GM21526 (cell line): Measurements from ENCODE around the gene ARFIP1.
"Not testable (repeated sequence)": the region's sequence is repeated elsewhere in the genome, so short reads cannot be mapped to it uniquely, and the experiment has no call there.

ENCODE experiments used
- ATAC-seq: cut with Tn5 transposase; IDR thresholded peaks from one replicate; pipeline ENCODE4 v1.9.1; 2021; ENCODE audit warnings: moderate library complexity; ENCODE audit not compliant: unreplicated experiment, low FRiP score

ARFIP1 gene

GRCh38 chr4:152836936-152837335 is 57.2 kb downstream of the ARFIP1 start:
- ATAC-seq, result no peak

- ATAC-seq, result not testable (repeated sequence)
Observed at GRCh38 chr4:152839729-152840128, 60.0 kb downstream of the ARFIP1 start.

GRCh38 chr4:152843481-152844090 is 63.8 kb downstream of the ARFIP1 start:
- no peak for ATAC-seq

- no peak for ATAC-seq
Observed at GRCh38 chr4:152847376-152847775, 67.6 kb downstream of the ARFIP1 start.

GRCh38 chr4:152848508-152848907 is 68.8 kb downstream of the ARFIP1 start:
- ATAC-seq, result no peak

- no peak for ATAC-seq
Observed at GRCh38 chr4:152849350-152849749, 69.6 kb downstream of the ARFIP1 start.

GRCh38 chr4:152850377-152850776 is 70.6 kb downstream of the ARFIP1 start:
- no peak for ATAC-seq

GRCh38 chr4:152851226-152851625 is 71.5 kb downstream of the ARFIP1 start:
- ATAC-seq, result no peak

- no peak for ATAC-seq
Observed at GRCh38 chr4:152853293-152853692, 73.5 kb downstream of the ARFIP1 start.

GRCh38 chr4:152854016-152854415 is 74.3 kb downstream of the ARFIP1 start:
- not testable (repeated sequence) for ATAC-seq

GRCh38 chr4:152856960-152857359 is 77.2 kb downstream of the ARFIP1 start:
- ATAC-seq, result no peak

GRCh38 chr4:152858934-152859333 is 79.2 kb downstream of the ARFIP1 start:
- no peak for ATAC-seq

- no peak for ATAC-seq
Observed at GRCh38 chr4:152860046-152860445, 80.3 kb downstream of the ARFIP1 start.

- ATAC-seq, result no peak
Observed at GRCh38 chr4:152862608-152863007, 82.9 kb downstream of the ARFIP1 start.

- no peak for ATAC-seq
Observed at GRCh38 chr4:152864361-152864760, 84.6 kb downstream of the ARFIP1 start.

- not testable (repeated sequence) for ATAC-seq
Observed at GRCh38 chr4:152866432-152866993, 86.8 kb downstream of the ARFIP1 start.

- ATAC-seq, result no peak
Observed at GRCh38 chr4:152870606-152871005, 90.9 kb downstream of the ARFIP1 start.

- ATAC-seq, result no peak
Observed at GRCh38 chr4:152875261-152875660, 95.5 kb downstream of the ARFIP1 start.

GRCh38 chr4:152877868-152878267 is 98.1 kb downstream of the ARFIP1 start:
- ATAC-seq, result no peak

- ATAC-seq, result no peak
Observed at GRCh38 chr4:152880263-152880662, 100.5 kb downstream of the ARFIP1 start.

- no peak for ATAC-seq
Observed at GRCh38 chr4:152881974-152882373, 102.2 kb downstream of the ARFIP1 start.

- ATAC-seq, result no peak
Observed at GRCh38 chr4:152885185-152885584, 105.4 kb downstream of the ARFIP1 start.

GRCh38 chr4:152886201-152886600 is 106.4 kb downstream of the ARFIP1 start:
- ATAC-seq, result no peak
